Glutamatergic neuron (in vitro differentiated cells): ENCODE data around the gene SIGLEC7. TPM values are rescaled to one million over a fixed set of nuclear protein-coding genes. Genes with fewer than 3 reads are reported as not detected.
A peak's percentile ranks its signal among the peaks of the same experiment; 100 is the strongest.

Experiments used
- DNase-seq: peaks from one replicate; pipeline ENCODE4 v3.0.0; 2022
- H3K27ac Mint-ChIP-seq: one replicate; pipeline ENCODE4 v1.8.0; 2020; ENCODE audit warnings: mild to moderate bottlenecking, mixed read lengths, inconsistent platforms; ENCODE audit not compliant: unreplicated experiment
- H3K27me3 Mint-ChIP-seq: one replicate; pipeline ENCODE4 v1.8.0; 2020; ENCODE audit warnings: mild to moderate bottlenecking, moderate library complexity, mixed read lengths, inconsistent platforms; ENCODE audit not compliant: unreplicated experiment
- H3K36me3 Mint-ChIP-seq: one replicate; pipeline ENCODE4 v1.8.0; 2020; ENCODE audit warnings: mild to moderate bottlenecking, mixed read lengths, inconsistent platforms; ENCODE audit not compliant: unreplicated experiment
- H3K4me1 Mint-ChIP-seq: one replicate; pipeline ENCODE4 v1.8.0; 2020; ENCODE audit warnings: mild to moderate bottlenecking, low read depth, mixed read lengths, inconsistent platforms; ENCODE audit not compliant: unreplicated experiment
- H3K4me3 Mint-ChIP-seq: one replicate; pipeline ENCODE4 v1.8.0; 2020; ENCODE audit warnings: mild to moderate bottlenecking, mixed read lengths, inconsistent platforms; ENCODE audit not compliant: unreplicated experiment
- H3K9me3 Mint-ChIP-seq: one replicate; pipeline ENCODE4 v1.8.0; 2020; ENCODE audit warnings: mild to moderate bottlenecking, moderate library complexity, mixed read lengths, inconsistent platforms; ENCODE audit not compliant: unreplicated experiment
- CTCF ChIP-seq: fragments of 200-600 bp; sonication (generic); IDR thresholded peaks from one replicate; pipeline ENCODE4 v1.5.0; 2021; ENCODE audit not compliant: partially characterized antibody, unreplicated experiment
- total RNA-seq: library from RNA; stranded (reverse); fragmentation: NEBNext Ultra II Directional; extraction: Animal tissue kit (Norgen Biotek cat#: 25700); gene quantifications from one replicate; pipeline ENCODE4 v1.2.1, GENCODE V29; 2021; ENCODE audit not compliant: unreplicated experiment

The SIGLEC7 gene
- total RNA-seq, 1 donor from 2014 or later = not detected

- Mint-ChIP-seq H3K27ac (no peak overlapping the region), H3K27me3 (peaks cover 3% of the 10 kb centered on the region), H3K36me3 (no peaks in the 10 kb centered on the region), H3K4me1 (no peaks in the 10 kb centered on the region), H3K9me3 (peaks cover 2% of the 10 kb centered on the region), H3K4me3 (no peak overlapping the region)
- TF ChIP-seq CTCF = no peak
- no peak for DNase-seq
Measured at GRCh38 chr19:51179256-51179655, 37.2 kb downstream of the SIGLEC7 start.

- peaks cover 7% of the 10 kb centered on the region for H3K27me3 Mint-ChIP-seq
- no peak for DNase-seq
- H3K27ac Mint-ChIP-seq = no peak overlapping the region
- peaks cover 5% of the 10 kb centered on the region for H3K9me3 Mint-ChIP-seq
- no peaks in the 10 kb centered on the region for H3K4me1 Mint-ChIP-seq
- H3K4me3 Mint-ChIP-seq = no peak overlapping the region
- H3K36me3 Mint-ChIP-seq = no peaks in the 10 kb centered on the region
- no peak for TF ChIP-seq CTCF
Measured at GRCh38 chr19:51181377-51181912, 39.3 kb downstream of the SIGLEC7 start.

- no peak for DNase-seq
- H3K27ac Mint-ChIP-seq = no peak overlapping the region
- H3K4me3 Mint-ChIP-seq = no peak overlapping the region
- peaks cover 7% of the 10 kb centered on the region for H3K27me3 Mint-ChIP-seq
- no peak for TF ChIP-seq CTCF
- no peaks in the 10 kb centered on the region for H3K36me3 Mint-ChIP-seq
- no peaks in the 10 kb centered on the region for H3K4me1 Mint-ChIP-seq
- peaks cover 5% of the 10 kb centered on the region for H3K9me3 Mint-ChIP-seq
Measured at GRCh38 chr19:51181913-51182419, 39.9 kb downstream of the SIGLEC7 start.

GRCh38 chr19:51183629-51184028 is 41.5 kb downstream of the SIGLEC7 start:
- Mint-ChIP-seq H3K4me3 (peak overlapping the region; percentile 3), H3K36me3 (no peaks in the 10 kb centered on the region), H3K27me3 (peaks cover 7% of the 10 kb centered on the region), H3K27ac (no peak overlapping the region), H3K9me3 (peaks cover 6% of the 10 kb centered on the region), H3K4me1 (no peaks in the 10 kb centered on the region)
- DNase-seq = no peak
- TF ChIP-seq CTCF = no peak

- Mint-ChIP-seq H3K36me3 (no peaks in the 10 kb centered on the region), H3K9me3 (peaks cover 6% of the 10 kb centered on the region), H3K27ac (no peak overlapping the region), H3K4me1 (no peaks in the 10 kb centered on the region), H3K27me3 (peaks cover 6% of the 10 kb centered on the region), H3K4me3 (no peak overlapping the region)
- TF ChIP-seq CTCF = no peak
- DNase-seq = no peak
Measured at GRCh38 chr19:51185069-51185867, 43.2 kb downstream of the SIGLEC7 start.
